ENCODE data around the gene MYOM1.
"Not testable (repeated sequence)": the region's sequence is repeated elsewhere in the genome, so short reads cannot be mapped to it uniquely, and the experiment has no call there.

MYOM1 gene

GRCh38 chr18:3073353-3073752 lies 146.4 kb downstream of the MYOM1 start:
- not testable (repeated sequence) for DNase-seq

GRCh38 chr18:3071676-3072075 lies 148.1 kb downstream of the MYOM1 start:
- no peak for DNase-seq

- no peak for DNase-seq
Measured at GRCh38 chr18:3069671-3070433, 149.9 kb downstream of the MYOM1 start.

- no peak for DNase-seq
Measured at GRCh38 chr18:3067722-3068121, 152.0 kb downstream of the MYOM1 start.

GRCh38 chr18:3067165-3067661 lies 152.6 kb downstream of the MYOM1 start:
- no peak for DNase-seq

GRCh38 chr18:3066341-3067110 lies 153.2 kb downstream of the MYOM1 start:
- no peak for DNase-seq

GRCh38 chr18:3063766-3064165 lies 156.0 kb downstream of the MYOM1 start:
- not testable (repeated sequence) for DNase-seq

GRCh38 chr18:3062798-3063680 lies 156.7 kb downstream of the MYOM1 start:
- DNase-seq: peak; percentile 42

- DNase-seq: no peak
Measured at GRCh38 chr18:3061581-3062312, 158.0 kb downstream of the MYOM1 start.

- DNase-seq: no peak
Measured at GRCh38 chr18:3060667-3061580, 158.8 kb downstream of the MYOM1 start.

- DNase-seq: no peak
Measured at GRCh38 chr18:3059272-3059671, 160.5 kb downstream of the MYOM1 start.

- no peak for DNase-seq
Measured at GRCh38 chr18:3058328-3059191, 161.2 kb downstream of the MYOM1 start.

GRCh38 chr18:3057526-3057925 lies 162.2 kb downstream of the MYOM1 start:
- DNase-seq: no peak

GRCh38 chr18:3056311-3056710 lies 163.5 kb downstream of the MYOM1 start:
- DNase-seq: no peak

- DNase-seq: no peak
Measured at GRCh38 chr18:3055816-3056215, 164.0 kb downstream of the MYOM1 start.

- DNase-seq: no peak
Measured at GRCh38 chr18:3055186-3055728, 164.5 kb downstream of the MYOM1 start.

- no peak for DNase-seq
Measured at GRCh38 chr18:3054780-3055179, 165.0 kb downstream of the MYOM1 start.

- DNase-seq: no peak
Measured at GRCh38 chr18:3054214-3054613, 165.6 kb downstream of the MYOM1 start.

- DNase-seq: no peak
Measured at GRCh38 chr18:3053081-3053480, 166.7 kb downstream of the MYOM1 start.

- no peak for DNase-seq
Measured at GRCh38 chr18:3052411-3052758, 167.4 kb downstream of the MYOM1 start.
